K562 (cell line): ENCODE results near the gene SERPING1. TPM values are rescaled to one million over a fixed set of nuclear protein-coding genes. Genes with fewer than 3 reads are reported as not detected.

Source experiments
- ATAC-seq: fragments of 200-7000 bp; cut with Tn5 transposase; 3 replicates; pipeline ENCODE4 v1.9.1; 2020; ENCODE audit warnings: moderate library complexity
- BruUV-seq: library from RNA; stranded (reverse); fragments of 400-500 nt; replicated peaks from 2 replicates; lab custom pipeline; 2021; lab: Mats Ljungman, UMichigan
- CTCF ChIA-PET: fragments of 300-600 bp; formaldehyde crosslinking; extraction: SDS; loops from one replicate; lab custom pipeline; 2021; ENCODE audit warnings: low intra/inter-chr PET ratio; lab: Yijun Ruan, JAX
- POLR2A ChIA-PET: fragments of 300-600, 350-650 bp; sonication (Branson Sonifier 250); formaldehyde crosslinking; extraction: SDS; loops from one replicate; lab custom pipeline; 2021; ENCODE audit warnings: antibody characterized with exemption, inconsistent platforms; lab: Yijun Ruan, JAX
- DNase-seq, 4 experiments: peaks; one replicate each; pipeline versions ENCODE4 v3.0.0 to v3.0.0-alpha.2; 2011 to 2018; ENCODE audit warnings: low spot score in 3 of 4, mixed read lengths in 3 of 4; ENCODE audit errors: extremely low read depth in 1 of 4
- FAIRE-seq: peaks from 2 replicates; lab custom pipeline; 2011; peaks lifted over from hg19 to GRCh38; lab: Jason Lieb, UNC
- H2AFZ ChIP-seq: 2 replicates; pipeline ENCODE4 v1.6.0; 2011; ENCODE audit warnings: low read depth, low read length, control low read depth, inconsistent platforms
- H3K27ac ChIP-seq: fragments of 200-600 bp; 3 replicates; pipeline ENCODE4 v1.8.0; 2011; ENCODE audit warnings: low read depth, mild to moderate bottlenecking, control low read depth, inconsistent platforms, low read length, moderate library complexity, mixed read lengths; ENCODE audit errors: extremely low read depth
- H3K27me3 ChIP-seq, 2 experiments: fragments of 300-600 bp in 1 of 2; 2 replicates in 1 of 2; 3 replicates in 1 of 2; pipeline versions ENCODE4 v1.6.0 to v1.8.0; 2011; ENCODE audit warnings: inconsistent platforms in 2 of 2, low read length in 2 of 2, mild to moderate bottlenecking in 1 of 2, mixed read lengths in 1 of 2, moderate library complexity in 1 of 2; ENCODE audit not compliant: control insufficient read depth in 2 of 2, insufficient read depth in 2 of 2
- H3K36me3 ChIP-seq: fragments of 300-600 bp; 3 replicates; pipeline ENCODE4 v1.8.0; 2011; ENCODE audit warnings: mild to moderate bottlenecking, low read length, inconsistent platforms; ENCODE audit not compliant: control insufficient read depth, insufficient read depth
- H3K4me1 ChIP-seq, 2 experiments: fragments of 200-600 bp in 1 of 2; replicated peaks in 1 of 2; 2 replicates in 1 of 2; 3 replicates in 1 of 2; pipeline versions ENCODE4 v1.5.1 to v1.8.0; 2011; ENCODE audit warnings: inconsistent platforms in 2 of 2, low read length in 2 of 2, mild to moderate bottlenecking in 1 of 2, mixed read lengths in 1 of 2, moderate library complexity in 1 of 2; ENCODE audit not compliant: control insufficient read depth in 2 of 2, insufficient read depth in 2 of 2
- H3K4me2 ChIP-seq: 2 replicates; pipeline ENCODE4 v1.6.1; 2011; ENCODE audit warnings: low read length, control low read depth, inconsistent platforms, mixed read lengths; ENCODE audit not compliant: insufficient read depth
- H3K4me3 ChIP-seq: fragments of 200-600 bp; sonication (generic), shearing (Covaris generic); 2 replicates; pipeline ENCODE4 v1.5.1; 2016; ENCODE audit warnings: control low read depth, inconsistent platforms
- H3K79me2 ChIP-seq: fragments of 200-600 bp; 3 replicates; pipeline ENCODE4 v1.8.0; 2011; ENCODE audit warnings: low read length, inconsistent platforms; ENCODE audit not compliant: control insufficient read depth, insufficient read depth
- H3K9ac ChIP-seq, 2 experiments: 2 replicates each; pipeline versions ENCODE4 v1.6.0 to v1.6.1; 2011; ENCODE audit warnings: low read depth in 2 of 2, low read length in 2 of 2, control low read depth in 1 of 2, inconsistent platforms in 1 of 2, mild to moderate bottlenecking in 1 of 2, mixed read lengths in 1 of 2; ENCODE audit not compliant: insufficient read depth in 1 of 2
- H3K9me1 ChIP-seq: one replicate; pipeline ENCODE4 v1.6.0; 2011; ENCODE audit warnings: inconsistent platforms, mild to moderate bottlenecking, low read length, moderate library complexity; ENCODE audit not compliant: control insufficient read depth, insufficient read depth
- H3K9me3 ChIP-seq: replicated peaks from 2 replicates; pipeline ENCODE4 v1.5.1; 2011; ENCODE audit warnings: low read depth, low read length, inconsistent platforms; ENCODE audit not compliant: control insufficient read depth, insufficient read depth
- H4K20me1 ChIP-seq: replicated peaks from 2 replicates; pipeline ENCODE4 v1.6.1; 2011; ENCODE audit warnings: low read length, inconsistent platforms, mixed read lengths; ENCODE audit not compliant: control insufficient read depth, insufficient read depth
- BRD9 ChIP-seq: fragments of 450-650 bp; IDR thresholded peaks from 2 replicates; pipeline ENCODE4 v1.6.1; 2018; ENCODE audit warnings: low read depth; ENCODE audit not compliant: partially characterized antibody
- HCFC1 ChIP-seq: IDR thresholded peaks from 2 replicates; pipeline ENCODE4 v1.6.1; 2012; ENCODE audit warnings: low read depth, low read length, improper control_type of control experiment
- L3MBTL2 ChIP-seq: fragments of 450-650 bp; IDR thresholded peaks from 2 replicates; pipeline ENCODE4 v1.6.1; 2016; ENCODE audit warnings: mild to moderate bottlenecking, moderate library complexity
- LEF1 ChIP-seq: fragments of 450-650 bp; IDR thresholded peaks from 2 replicates; pipeline ENCODE4 v1.6.1; 2016; ENCODE audit warnings: mild to moderate bottlenecking
- POLR2AphosphoS5 ChIP-seq: IDR thresholded peaks from 2 replicates; pipeline ENCODE4 v1.6.1; 2011; ENCODE audit warnings: mild to moderate bottlenecking, low read depth, low read length, moderate library complexity; ENCODE audit not compliant: control insufficient read depth, insufficient read depth
- ZBTB40 ChIP-seq, 2 experiments: fragments of 450-650 bp in 1 of 2; sonication (generic) in 1 of 2; formaldehyde crosslinking in 1 of 2; IDR thresholded peaks; 2 replicates each; pipeline versions ENCODE4 v1.7.1 to v1.9.0; 2016 to 2022; ENCODE audit warnings: inconsistent platforms in 1 of 2, mild to moderate bottlenecking in 1 of 2, missing genetic modification reagents in 1 of 2
- ZBTB49 ChIP-seq: sonication (generic); formaldehyde crosslinking; IDR thresholded peaks from 2 replicates; pipeline ENCODE4 v1.8.0; 2022; ENCODE audit warnings: missing genetic modification reagents, mild to moderate bottlenecking, borderline replicate concordance
- WGBS: fragments of 100-300 bp; shearing (Covaris generic); methylation state at CpG from one replicate; pipeline ENCODE4 v1.1.6; 2016; ENCODE audit warnings: low coverage, mixed read lengths; ENCODE audit not compliant: insufficient coverage; ENCODE audit errors: missing lambda C conversion rate; 5-methylcytosine and 5-hydroxymethylcytosine counted together
- in situ Hi-C: fragments of 300-500 bp; cut with MboI; formaldehyde crosslinking; loops from 4 replicates; pipeline ENCODE4 v1.15.0; 2018; ENCODE audit warnings: inconsistent platforms, mixed read lengths
- intact Hi-C: fragments of 100-400 bp; cut with micrococcal nuclease; formaldehyde crosslinking; loops from 2 replicates; pipeline ENCODE4 v1.14.2; 2022
- polyA plus RNA-seq, 8 experiments: library from polyadenylated mRNA; depleted of rRNA in 4 of 8; stranded (reverse) in 5 of 8; unstranded in 3 of 8; fragments of >200 nt; fragmentation: Nextera tagmentation in 2 of 8; fragmentation: Illumina TruSeq in 1 of 8; extraction: Ambion mirVana in 2 of 8; extraction: Trizol in 1 of 8; gene quantifications; 2 replicates each; pipeline versions ENCODE4 v1.2.1 to v1.2.3, GENCODE V29; 2011 to 2014; ENCODE audit warnings: inconsistent platforms in 1 of 8, missing spikeins in 1 of 8
- total RNA-seq, 7 experiments: library from RNA; depleted of rRNA in 6 of 7; stranded (reverse); fragments of >200 nt in 6 of 7; fragmentation: Illumina TruSeq in 2 of 7; extraction: Trizol in 2 of 7; gene quantifications; 2 replicates each; pipeline versions ENCODE4 v1.2.1 to v1.2.3, GENCODE V29; 2011 to 2021; ENCODE audit warnings: low replicate concordance in 1 of 7

SERPING1 gene
- total and polyA plus RNA-seq, 9 of the 15 experiments (the other 6 are each of a cell fraction or from before 2014, with no cell fraction given) = 0.10 to 1.00 (median 0.21) TPM; not detected in 2

GRCh38 chr11:57653163-57653562 lies 55.7 kb downstream of the SERPING1 start:
- intact Hi-C loops = no loop called here
- H3K79me2 ChIP-seq = peaks cover 7% of the 10 kb centered on the region
- ATAC-seq (no peak), DNase-seq (no peak), FAIRE-seq (no peak)
- no peaks in the 10 kb centered on the region; the same call in 2 of the 3 replicates for H3K36me3 ChIP-seq
- peaks cover 25 to 26% of the 10 kb centered on the region in 2 experiments; a peak in 4 of 5 replicates for H3K4me1 ChIP-seq
- peak overlapping the region; percentile 93 for H2AFZ ChIP-seq
- H3K9ac ChIP-seq = peak overlapping the region in 1 of 2 experiments; percentile 50; a peak in 2 of 4 replicates
- no TSS peak for BruUV-seq
- peak overlapping the region; percentile 39; the same call in 1 of the 2 replicates for H3K4me2 ChIP-seq
- no peaks in the 10 kb centered on the region; the same call in 1 of the 2 replicates for H4K20me1 ChIP-seq
- CTCF ChIA-PET = no interaction called here
- no peaks in the 10 kb centered on the region for H3K9me1 ChIP-seq
- POLR2A ChIA-PET = no interaction called here
- H3K9me3 ChIP-seq = no peaks in the 10 kb centered on the region
- no peaks in the 10 kb centered on the region for H3K27me3 ChIP-seq
- H3K27ac ChIP-seq = peak overlapping the region; percentile 30; the same call in 2 of the 3 replicates
- in situ Hi-C loops = loop anchor here (25.0 kb wide), 1 partner anchor 859 kb away; the partner anchor contains the start of gene OR5B21
- no peak overlapping the region for H3K4me3 ChIP-seq
- WGBS = 36% methylated on average over 1 of the region's 3 CpGs
- TF ChIP-seq ZBTB49 (CRISPR knock-in tag) (no peak), LEF1 (peak; percentile 32; the same call in 1 of the 2 replicates), L3MBTL2 (0 out of 2 replicates have a peak, but pooled peaks have one; percentile 14), ZBTB40 (IDR thresholded peaks at IDR 0.05) (peak; percentile 47), ZBTB40 (CRISPR knock-in tag; IDR thresholded peaks at IDR 0.05) (no peak), BRD9 (peak; percentile 37), HCFC1 (no peak), POLR2AphosphoS5 (no peak)
